ENCODE measurements around the gene SIPA1L3.

DNA sequence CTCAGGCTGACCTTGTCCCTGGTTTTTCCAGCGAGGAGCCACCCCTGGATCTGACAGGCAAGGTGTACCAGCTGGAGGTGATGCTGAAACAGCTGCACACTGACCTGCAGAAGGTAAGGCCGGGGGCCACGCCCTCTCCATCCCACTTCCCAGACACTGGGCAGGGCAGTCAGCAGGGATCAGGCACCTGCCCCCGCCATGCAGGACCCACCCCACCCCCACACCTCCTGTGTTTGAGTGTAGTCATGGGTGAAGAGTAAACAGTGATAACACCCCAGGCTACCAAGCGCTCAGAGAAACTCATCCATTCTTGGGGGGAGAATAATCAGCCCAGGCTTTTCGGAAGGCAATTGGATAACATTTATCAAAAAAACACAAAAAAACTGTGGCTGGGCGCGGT lies 297.1 kb downstream of the SIPA1L3 start:
- TF ChIP-seq JUND (IDR thresholded peaks at IDR 0.05): no peak
- TF ChIP-seq, protein P1, sequence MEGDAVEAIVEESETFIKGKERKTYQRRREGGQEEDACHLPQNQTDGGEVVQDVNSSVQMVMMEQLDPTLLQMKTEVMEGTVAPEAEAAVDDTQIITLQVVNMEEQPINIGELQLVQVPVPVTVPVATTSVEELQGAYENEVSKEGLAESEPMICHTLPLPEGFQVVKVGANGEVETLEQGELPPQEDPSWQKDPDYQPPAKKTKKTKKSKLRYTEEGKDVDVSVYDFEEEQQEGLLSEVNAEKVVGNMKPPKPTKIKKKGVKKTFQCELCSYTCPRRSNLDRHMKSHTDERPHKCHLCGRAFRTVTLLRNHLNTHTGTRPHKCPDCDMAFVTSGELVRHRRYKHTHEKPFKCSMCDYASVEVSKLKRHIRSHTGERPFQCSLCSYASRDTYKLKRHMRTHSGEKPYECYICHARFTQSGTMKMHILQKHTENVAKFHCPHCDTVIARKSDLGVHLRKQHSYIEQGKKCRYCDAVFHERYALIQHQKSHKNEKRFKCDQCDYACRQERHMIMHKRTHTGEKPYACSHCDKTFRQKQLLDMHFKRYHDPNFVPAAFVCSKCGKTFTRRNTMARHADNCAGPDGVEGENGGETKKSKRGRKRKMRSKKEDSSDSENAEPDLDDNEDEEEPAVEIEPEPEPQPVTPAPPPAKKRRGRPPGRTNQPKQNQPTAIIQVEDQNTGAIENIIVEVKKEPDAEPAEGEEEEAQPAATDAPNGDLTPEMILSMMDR (IDR thresholded peaks at IDR 0.05): no peak
- TF ChIP-seq, protein P2, sequence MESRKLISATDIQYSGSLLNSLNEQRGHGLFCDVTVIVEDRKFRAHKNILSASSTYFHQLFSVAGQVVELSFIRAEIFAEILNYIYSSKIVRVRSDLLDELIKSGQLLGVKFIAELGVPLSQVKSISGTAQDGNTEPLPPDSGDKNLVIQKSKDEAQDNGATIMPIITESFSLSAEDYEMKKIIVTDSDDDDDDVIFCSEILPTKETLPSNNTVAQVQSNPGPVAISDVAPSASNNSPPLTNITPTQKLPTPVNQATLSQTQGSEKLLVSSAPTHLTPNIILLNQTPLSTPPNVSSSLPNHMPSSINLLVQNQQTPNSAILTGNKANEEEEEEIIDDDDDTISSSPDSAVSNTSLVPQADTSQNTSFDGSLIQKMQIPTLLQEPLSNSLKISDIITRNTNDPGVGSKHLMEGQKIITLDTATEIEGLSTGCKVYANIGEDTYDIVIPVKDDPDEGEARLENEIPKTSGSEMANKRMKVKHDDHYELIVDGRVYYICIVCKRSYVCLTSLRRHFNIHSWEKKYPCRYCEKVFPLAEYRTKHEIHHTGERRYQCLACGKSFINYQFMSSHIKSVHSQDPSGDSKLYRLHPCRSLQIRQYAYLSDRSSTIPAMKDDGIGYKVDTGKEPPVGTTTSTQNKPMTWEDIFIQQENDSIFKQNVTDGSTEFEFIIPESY (IDR thresholded peaks at IDR 0.05; ENCODE audit: borderline replicate concordance, low read depth): no peak
- no peak for TF ChIP-seq SMC3 (IDR thresholded peaks at IDR 0.05; ENCODE audit: low read depth, low read length)
- no peak for TF ChIP-seq SIN3A (IDR thresholded peaks at IDR 0.05; ENCODE audit: borderline replicate concordance, low read depth, low read length)
- no peak for TF ChIP-seq TCF12 (IDR thresholded peaks at IDR 0.05)
- no peak for TF ChIP-seq TAF1 (IDR thresholded peaks at IDR 0.05; ENCODE audit: borderline replicate concordance, low read depth, low read length)
- no peak for TF ChIP-seq YY1 (IDR thresholded peaks at IDR 0.05; ENCODE audit: low read depth)
- TF ChIP-seq POLR2AphosphoS5 (IDR thresholded peaks at IDR 0.05; ENCODE audit: low read depth, low read length): no peak

Measured in SK-N-SH (cell line).